Neural cell (in vitro differentiated cells): ENCODE data around the gene OR10V1.

Experiments used
- CTCF ChIP-seq: fragments of 450-650 bp; IDR thresholded peaks from 2 replicates; pipeline ENCODE4 v1.5.1; 2014; ENCODE audit warnings: antibody characterized with exemption, mild to moderate bottlenecking, moderate library complexity; ENCODE audit not compliant: poor library complexity, severe bottlenecking
- EP300 ChIP-seq: fragments of 450-650 bp; conservative IDR thresholded peaks from 2 replicates; pipeline ENCODE4 v1.6.1; 2014; ENCODE audit warnings: antibody characterized with exemption, mild to moderate bottlenecking, moderate library complexity; ENCODE audit not compliant: poor library complexity, severe bottlenecking
- SMC3 ChIP-seq: fragments of 450-650 bp; conservative IDR thresholded peaks from 2 replicates; pipeline ENCODE4 v1.6.1; 2014; ENCODE audit warnings: antibody characterized with exemption, mild to moderate bottlenecking, moderate library complexity; ENCODE audit not compliant: poor library complexity

- TF ChIP-seq CTCF: no peak
- TF ChIP-seq EP300: no peak
- no peak for TF ChIP-seq SMC3
Measured at GRCh38 chr11:59689015-59689414, 24.6 kb downstream of the OR10V1 start.
